ENCODE measurements around the gene MYO7A.

Gene MYO7A

DNA sequence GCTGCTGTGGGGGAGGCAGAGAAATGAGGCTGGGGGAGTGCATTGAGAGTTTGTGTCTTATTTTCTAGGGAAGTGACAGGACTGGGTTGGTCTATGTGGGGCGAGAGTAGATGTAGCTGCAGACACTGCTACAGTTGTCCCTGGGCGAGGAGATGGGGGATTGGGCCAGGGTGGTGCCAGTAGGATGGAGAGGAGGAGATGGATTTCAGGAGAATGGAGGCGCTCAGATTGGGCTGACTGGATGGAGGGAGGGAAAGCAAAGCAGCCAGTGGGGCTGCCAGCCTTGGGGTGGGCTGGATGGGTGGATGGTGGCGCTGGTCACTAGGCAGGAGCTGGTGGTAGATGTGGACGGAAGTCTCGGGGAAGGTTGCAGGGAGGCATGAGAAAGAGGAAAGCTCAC lies 16.1 kb upstream of the MYO7A start:
- no peak for DNase-seq (ENCODE audit: low read depth in 2 of 2)

- DNase-seq (ENCODE audit: low read depth in 2 of 2): no peak
These were observed 15.2 kb upstream of the MYO7A start for GRCh38 chr11:77112641-77113381.

- no peak for DNase-seq (ENCODE audit: low read depth in 2 of 2)
These were observed 14.5 kb upstream of the MYO7A start for GRCh38 chr11:77113382-77114088.

DNA sequence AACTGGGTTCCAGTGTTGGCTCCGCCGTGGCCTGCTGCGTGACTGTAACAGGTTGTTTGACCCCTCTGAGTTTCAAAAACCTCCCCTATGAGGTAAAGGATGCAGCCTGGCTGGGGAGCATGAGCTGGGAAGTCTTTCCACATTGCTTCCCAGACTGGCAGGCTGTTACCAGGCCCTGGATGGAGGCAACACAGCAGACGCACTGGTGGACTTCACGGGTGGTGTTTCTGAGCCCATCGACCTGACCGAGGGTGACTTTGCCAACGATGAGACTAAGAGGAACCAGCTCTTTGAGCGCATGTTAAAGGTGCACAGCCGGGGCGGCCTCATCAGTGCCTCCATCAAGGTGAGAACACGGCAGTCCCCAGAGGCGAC lies 14.0 kb upstream of the MYO7A start:
- DNase-seq (ENCODE audit: low read depth in 2 of 2): no peak

GRCh38 chr11:77115181-77115611 lies 12.8 kb upstream of the MYO7A start:
- no peak for DNase-seq (ENCODE audit: low read depth in 2 of 2)

GRCh38 chr11:77115956-77116355 lies 12.1 kb upstream of the MYO7A start:
- no peak for DNase-seq (ENCODE audit: low read depth in 2 of 2)

DNA sequence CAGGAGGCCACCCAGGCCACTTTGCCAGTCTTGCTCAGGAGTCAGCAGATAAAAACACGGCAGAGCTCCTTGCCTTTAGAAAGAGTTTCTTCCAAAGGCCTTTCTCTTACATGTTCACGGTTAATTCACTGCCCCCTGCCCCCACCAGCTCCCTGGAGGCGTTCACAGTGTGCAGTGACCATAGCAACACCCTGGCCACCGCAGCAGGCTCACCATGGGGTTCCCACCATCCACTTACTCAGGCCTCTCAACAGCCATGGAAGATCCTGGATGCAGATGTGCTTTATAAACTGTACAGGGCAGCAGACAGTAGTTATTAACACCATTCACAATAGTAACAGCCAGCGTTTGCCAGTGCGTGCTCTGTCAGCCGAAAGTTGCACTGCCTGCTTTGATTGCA lies 10.6 kb upstream of the MYO7A start:
- DNase-seq (ENCODE audit: low read depth in 2 of 2): no peak

DNA sequence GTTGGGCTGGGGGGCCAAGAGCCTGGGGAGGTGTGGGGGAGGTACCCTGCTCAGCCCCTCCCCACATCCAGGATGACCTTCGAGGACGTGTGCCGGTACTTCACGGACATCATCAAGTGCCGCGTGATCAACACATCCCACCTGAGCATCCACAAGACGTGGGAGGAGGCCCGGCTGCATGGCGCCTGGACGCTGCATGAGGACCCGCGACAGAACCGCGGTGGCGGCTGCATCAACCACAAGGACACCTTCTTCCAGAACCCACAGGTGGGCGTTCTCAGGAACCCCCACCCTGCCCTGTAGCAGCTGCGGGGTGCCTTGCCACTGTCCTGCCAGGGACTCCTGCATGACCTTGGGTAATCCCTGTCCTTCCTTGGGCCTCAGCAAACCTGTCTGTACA lies 10.0 kb upstream of the MYO7A start:
- DNase-seq (ENCODE audit: low read depth in 2 of 2): no peak

GRCh38 chr11:77118971-77119370 lies 9.1 kb upstream of the MYO7A start:
- DNase-seq (ENCODE audit: low read depth in 2 of 2): no peak

GRCh38 chr11:77119531-77119936 lies 8.5 kb upstream of the MYO7A start:
- DNase-seq (ENCODE audit: low read depth in 2 of 2): no peak

- DNase-seq (ENCODE audit: low read depth in 2 of 2): no peak
These were observed 7.5 kb upstream of the MYO7A start for GRCh38 chr11:77120571-77120970.

- no peak for DNase-seq (ENCODE audit: low read depth in 2 of 2)
These were observed 6.9 kb upstream of the MYO7A start for GRCh38 chr11:77121096-77121640.

- DNase-seq (ENCODE audit: low read depth in 2 of 2): no peak
These were observed 6.0 kb upstream of the MYO7A start for GRCh38 chr11:77121876-77122575.

- no peak for DNase-seq (ENCODE audit: low read depth in 2 of 2)
These were observed 5.4 kb upstream of the MYO7A start for GRCh38 chr11:77122576-77123212.

DNA sequence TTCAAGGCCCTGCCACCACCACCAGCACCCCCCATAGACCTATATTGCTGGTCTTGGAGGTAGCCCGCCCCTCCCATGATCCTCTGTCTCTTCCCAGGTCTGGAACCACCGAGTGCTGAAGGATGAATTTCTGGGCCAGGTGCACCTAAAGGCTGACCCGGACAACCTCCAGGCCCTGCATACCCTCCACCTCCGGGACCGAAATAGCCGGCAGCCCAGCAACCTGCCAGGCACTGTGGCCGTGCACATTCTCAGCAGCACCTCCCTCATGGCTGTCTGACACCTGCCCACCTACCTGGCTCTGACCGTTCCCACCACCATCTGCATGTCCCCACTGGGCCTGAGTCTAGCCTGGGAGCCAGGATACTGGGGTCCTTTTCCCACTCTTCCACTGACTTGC lies 4.5 kb upstream of the MYO7A start:
- DNase-seq (ENCODE audit: low read depth in 2 of 2): no peak

GRCh38 chr11:77124041-77124440 lies 4.0 kb upstream of the MYO7A start:
- no peak for DNase-seq (ENCODE audit: low read depth in 2 of 2)

GRCh38 chr11:77124488-77124887 lies 3.6 kb upstream of the MYO7A start:
- no peak for DNase-seq (ENCODE audit: low read depth in 2 of 2)

GRCh38 chr11:77125191-77125590 lies 2.9 kb upstream of the MYO7A start:
- no peak for DNase-seq (ENCODE audit: low read depth in 2 of 2)

DNA sequence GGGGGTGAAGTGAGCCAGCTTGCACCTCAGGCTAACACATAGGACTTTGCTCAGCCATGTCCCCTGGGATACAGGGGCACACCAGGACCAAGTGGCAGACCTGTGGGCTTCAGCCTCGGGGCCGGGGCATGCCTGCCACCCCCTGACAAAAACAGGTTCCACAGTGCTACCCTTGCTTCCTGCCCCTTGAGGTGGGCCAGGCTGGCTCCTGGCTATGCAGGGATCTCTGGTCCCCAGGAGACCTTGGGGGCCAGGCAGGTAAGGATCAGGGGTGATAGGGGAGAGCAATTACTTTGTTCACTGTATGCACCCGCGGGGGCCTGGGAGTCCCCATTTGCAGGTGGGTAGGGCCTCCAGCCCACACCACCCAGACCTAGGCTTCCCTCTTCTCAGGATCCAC lies 2.4 kb upstream of the MYO7A start:
- DNase-seq (ENCODE audit: low read depth in 2 of 2): no peak

DNA sequence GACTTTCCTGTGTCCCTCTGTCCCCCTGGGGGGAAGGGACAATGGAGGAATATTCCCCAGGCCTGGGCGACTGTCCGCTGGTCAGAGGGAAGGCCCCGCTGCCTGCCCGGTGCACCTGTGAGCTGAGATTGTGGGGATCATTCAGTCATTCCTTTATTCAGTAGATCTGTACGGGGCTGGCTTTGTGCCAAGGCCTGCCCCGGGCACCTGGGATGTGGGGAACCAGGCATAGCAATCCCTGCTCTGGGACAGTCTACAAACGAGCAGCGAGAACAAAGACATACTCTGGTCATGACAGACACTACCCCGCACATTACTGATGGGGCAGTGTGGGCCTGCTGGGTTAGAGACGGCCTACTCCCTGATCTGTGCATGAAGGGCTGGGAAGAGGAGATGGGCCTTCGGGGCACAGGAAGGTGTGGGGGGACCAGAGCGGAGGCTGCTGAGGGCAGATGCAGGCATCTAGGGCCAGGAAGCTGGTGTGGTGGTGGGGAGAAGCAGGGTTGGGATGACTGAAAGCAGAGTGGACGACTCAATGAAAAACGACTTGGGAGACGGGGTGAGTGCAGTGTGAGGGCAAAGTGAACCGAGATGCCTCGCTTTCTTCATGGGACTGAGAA lies 1.8 kb upstream of the MYO7A start:
- DNase-seq (ENCODE audit: low read depth in 2 of 2): no peak

DNA sequence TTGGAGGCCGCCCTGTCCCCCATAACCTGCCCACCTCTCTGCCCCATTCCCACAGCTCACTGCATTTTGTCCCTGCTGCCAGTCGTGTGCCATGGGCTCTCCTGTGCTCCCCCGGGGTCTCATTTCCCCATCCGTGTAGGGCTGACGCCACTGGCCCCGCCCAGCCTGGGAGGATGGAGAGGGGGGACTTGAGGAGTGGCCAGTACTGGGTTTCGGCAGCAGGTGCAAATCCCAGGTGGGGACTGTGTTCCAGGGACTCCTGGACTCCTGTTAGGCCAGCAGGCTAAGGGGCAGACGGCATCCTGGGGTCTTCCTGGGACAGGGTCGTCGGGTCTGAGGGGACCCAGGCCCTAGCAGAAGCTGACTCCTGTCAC lies 1.2 kb upstream of the MYO7A start:
- no peak for DNase-seq (ENCODE audit: low read depth in 2 of 2)

Data from stimulated activated CD4-positive, alpha-beta T cell treated with anti-CD3 and anti-CD28 coated beads, Interleukin-1b, Interleukin-23, amount 100 ng/mL, for 4 hours (primary cell).